Measurements from ENCODE around the gene NSD2.

The NSD2 gene

DNA sequence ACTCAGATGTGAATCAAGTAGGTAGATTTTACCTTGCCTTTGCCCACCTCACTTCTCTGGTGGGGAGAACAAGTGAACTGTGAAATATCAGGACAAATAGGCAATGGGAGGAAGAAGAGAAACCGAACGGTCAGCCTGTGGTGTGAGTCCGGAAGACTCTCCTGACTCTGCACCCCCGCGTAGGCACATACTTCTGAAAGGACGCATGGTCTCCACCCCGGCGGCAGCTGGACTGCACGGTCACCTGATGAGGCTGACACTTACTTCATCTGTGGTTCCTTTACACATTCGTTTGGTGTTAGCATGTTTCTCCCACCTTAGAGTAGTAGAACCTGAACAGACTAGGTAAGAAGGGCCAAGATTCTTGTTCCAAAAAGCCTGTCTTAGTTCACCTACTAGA, 79.2 kb downstream of the NSD2 start:
- no peak for DNase-seq

DNA sequence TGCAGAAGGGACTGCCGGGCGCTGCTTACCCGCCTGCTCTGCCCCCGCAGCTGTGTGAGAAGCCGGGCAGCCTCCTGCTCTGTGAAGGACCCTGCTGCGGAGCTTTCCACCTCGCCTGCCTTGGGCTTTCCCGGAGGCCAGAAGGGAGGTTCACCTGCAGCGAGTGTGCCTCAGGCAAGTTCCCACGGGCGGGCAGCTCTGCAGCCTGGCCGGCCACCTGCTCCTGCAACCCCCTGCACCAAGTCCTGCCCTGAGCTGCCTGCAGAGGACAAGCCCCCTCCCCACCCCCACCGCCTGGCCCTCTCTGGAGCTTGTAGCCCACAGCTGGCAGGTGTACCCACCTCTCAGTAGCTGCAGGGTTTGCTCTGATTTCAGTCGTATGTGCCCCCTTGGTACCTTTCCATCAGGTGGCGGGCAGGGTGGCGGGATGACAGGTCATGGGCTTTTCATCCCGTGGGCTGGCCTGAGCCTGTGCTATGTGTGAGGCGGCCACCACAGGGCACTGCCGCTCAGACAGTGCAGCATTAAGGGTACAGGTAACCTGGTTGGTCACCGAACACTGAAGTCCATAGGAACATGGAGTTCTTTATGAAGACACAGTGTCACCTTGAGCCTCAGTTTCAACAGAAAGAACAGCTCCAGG, 81.0 kb downstream of the NSD2 start:
- no peak for DNase-seq

DNA sequence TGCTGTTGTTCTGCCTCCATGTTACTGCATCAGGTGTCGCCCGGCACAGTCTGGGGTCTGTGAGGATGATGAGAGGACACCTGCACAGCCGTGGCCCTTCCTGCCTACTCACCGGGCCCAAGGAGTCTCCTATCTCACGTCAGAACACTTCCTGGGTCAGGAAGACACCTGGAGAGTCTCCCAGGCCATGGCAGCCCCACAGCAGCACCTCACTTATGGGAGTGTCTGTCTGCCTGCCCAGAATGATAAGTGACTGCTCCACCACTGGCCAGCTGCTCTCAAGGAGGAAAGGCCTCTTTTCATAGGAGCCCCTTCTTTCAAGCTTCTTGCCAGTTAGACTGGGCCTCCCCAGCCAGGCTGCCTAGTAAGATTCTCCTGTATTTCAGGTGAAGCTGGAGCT, 81.5 kb downstream of the NSD2 start:
- no peak for DNase-seq

DNA sequence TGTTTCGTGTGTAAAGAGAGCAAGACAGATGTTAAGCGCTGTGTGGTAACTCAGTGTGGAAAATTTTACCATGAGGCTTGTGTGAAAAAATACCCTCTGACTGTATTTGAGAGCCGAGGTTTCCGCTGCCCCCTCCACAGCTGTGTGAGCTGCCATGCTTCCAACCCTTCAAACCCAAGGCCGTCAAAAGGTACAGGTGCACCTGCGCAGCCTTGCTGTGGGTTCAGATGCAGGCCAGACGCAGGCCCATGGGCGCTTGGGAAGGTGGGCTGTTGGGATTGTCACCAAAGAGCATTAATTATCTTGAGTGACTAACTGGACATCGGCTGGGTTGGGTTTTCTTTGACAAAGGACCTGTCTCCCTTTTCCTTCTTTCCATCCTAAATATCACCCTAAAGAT, 82.1 kb downstream of the NSD2 start:
- DNase-seq = no peak

DNA sequence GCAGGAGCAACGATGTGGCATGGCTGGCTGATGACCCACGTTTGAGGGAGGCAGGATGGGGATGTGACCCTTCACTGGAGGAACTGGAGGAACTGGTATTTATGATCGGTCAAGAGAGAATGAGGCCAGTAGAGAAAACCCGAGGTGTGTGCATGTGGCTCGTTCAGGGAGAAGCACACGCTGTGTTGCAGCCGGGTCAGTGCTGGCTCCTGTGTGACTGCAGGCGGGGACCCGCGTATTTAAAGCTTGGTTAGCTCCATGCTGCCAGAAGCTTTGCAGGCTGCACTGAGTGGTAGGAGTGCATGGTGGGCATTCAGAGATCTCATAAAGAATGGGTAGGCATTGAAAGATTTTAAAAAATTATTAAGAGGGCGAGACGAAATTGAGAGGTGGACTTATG, 85.4 kb downstream of the NSD2 start:
- no peak for DNase-seq

DNA sequence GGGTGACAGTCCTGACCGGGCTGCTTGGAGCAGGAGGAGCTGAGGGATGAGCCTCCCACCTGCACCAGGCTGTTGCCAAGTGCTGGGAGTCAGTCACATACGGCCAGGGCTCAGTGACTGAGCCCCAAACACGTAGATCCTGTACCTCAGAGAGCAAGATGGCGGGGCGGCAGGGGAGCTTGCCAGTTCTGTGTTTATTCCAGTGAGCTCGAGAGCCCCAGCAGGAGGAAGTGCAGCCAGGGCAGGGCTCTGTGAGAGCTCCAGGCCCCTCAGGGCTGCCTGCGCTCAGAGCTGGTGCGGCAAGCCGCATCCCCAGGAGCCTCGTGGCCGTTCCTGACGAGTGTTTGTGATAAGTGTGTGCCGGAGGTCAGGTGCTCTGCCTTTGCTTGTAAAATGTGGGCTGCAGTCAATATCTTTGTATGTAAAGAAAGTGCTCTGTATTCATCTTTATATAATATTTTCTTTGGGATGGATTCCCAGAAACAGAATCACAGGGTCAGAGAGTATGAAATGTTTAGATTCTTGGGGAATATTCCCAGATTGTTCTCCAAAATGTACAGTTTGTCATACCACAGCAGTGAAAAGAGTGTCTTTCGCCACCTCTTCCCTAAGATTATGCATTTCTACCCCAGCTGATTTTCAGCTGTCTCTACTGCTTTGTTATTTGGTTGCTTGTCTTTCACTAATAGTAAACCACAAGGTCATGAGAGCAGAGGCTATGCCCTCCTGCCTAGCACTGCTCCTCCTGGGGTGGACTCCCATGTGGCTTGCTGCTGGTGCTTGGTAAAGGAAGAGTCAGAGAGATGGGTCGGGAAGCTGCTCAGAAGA, 87.3 kb downstream of the NSD2 start:
- no peak for DNase-seq

DNA sequence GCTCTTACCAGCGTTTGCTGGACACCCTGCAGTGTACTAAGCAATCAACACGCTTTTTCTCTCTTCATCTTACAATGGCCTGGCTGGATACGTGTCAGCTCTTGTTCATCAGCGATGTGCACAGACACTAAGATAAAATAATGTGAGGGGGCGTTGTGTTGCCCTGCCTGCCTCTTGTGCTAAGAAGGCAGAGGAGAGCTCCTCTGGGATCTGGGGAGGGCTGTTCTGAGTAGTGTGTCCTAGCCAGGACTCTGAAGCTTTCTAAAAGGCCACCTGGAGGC, 87.9 kb downstream of the NSD2 start:
- no peak for DNase-seq

- DNase-seq = no peak
Observed at GRCh38 chr4:1960170-1960825, 89.1 kb downstream of the NSD2 start.

DNA sequence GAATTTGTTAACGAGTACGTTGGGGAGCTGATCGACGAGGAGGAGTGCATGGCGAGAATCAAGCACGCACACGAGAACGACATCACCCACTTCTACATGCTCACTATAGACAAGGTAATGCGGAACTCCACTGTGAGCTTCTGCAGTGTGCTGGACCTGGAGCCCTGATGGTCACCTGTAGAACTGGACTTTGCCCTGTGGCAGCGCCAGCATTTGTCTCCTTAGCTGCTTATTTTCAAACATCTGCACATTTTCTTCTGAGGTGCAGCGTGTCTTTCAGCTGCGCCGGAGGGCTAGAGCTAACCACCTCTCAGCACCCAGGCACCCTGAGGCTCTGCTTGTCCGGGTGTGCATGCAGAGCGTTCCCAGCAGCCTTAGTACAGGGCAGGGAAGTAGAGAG, 89.8 kb downstream of the NSD2 start:
- DNase-seq = no peak

DNA sequence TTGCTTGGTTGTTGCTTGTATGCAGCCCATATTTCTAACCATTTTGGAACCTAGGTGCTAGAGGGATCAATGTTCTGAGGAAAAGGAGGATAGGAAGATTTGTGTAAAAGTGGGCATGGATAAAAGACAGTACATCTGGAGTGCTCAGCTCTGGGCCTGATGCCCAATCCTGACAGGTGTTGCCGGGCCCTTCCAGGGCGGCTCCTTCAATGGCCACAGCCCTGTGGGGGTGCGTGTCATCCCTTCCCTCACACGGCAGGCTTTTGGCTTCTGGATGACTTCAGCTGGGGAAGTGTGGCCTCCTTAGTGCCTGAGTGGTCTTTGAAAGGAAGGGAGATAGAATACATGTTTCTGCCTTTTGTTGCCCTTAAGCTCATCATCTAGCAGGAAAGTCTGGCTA, 90.4 kb downstream of the NSD2 start:
- no peak for DNase-seq

DNA sequence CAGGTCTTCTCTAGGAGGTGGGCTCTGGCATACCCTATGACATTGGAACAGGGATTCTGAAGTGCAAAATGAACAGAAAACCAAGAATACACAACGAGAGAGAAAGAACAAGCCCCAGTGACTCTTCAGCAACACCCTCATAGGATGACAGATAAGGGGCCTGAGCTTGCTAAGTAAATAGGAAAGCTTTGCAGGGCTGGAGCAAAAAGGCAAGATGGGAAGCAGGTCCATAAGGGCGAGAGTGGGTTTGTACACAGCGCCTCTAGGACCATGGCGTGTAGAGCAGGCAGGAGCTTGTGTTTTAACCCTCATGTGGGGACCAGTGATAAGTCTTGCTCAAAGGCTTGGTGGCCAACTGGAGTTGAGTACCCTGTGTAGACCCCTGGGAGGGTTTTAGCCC, 91.8 kb downstream of the NSD2 start:
- DNase-seq = no peak

GRCh38 chr4:1964443-1964842, 93.2 kb downstream of the NSD2 start:
- DNase-seq = no peak

- DNase-seq = no peak
Observed at GRCh38 chr4:1964971-1965370, 93.8 kb downstream of the NSD2 start.

- no peak for DNase-seq
Observed at GRCh38 chr4:1967512-1968149, 96.4 kb downstream of the NSD2 start.

GRCh38 chr4:1968686-1969295, 97.6 kb downstream of the NSD2 start:
- no peak for DNase-seq

GRCh38 chr4:1969928-1970723, 98.9 kb downstream of the NSD2 start:
- DNase-seq = no peak

GRCh38 chr4:1970926-1971325, 99.7 kb downstream of the NSD2 start:
- DNase-seq = no peak

GRCh38 chr4:1971456-1972200, 100.4 kb downstream of the NSD2 start:
- DNase-seq = no peak

DNA sequence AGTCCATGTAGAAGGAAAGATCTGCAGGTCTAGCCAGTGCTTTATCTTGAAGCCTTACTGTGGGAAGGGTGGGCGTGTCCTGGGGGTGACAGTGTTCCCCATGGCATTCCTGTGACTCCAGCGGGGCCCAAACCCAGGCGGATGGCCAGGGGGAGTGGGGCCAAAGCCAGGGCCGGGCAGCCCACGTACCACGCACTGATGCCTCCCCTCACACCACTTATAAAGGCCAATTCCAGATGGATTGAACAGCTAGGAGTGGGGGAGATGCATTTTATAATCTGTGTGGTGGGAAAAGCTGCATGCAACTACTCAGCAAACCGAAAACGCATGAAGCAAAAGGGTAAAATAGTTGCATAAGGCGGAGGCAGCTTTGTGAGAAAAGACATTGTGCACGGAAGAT, 101.2 kb downstream of the NSD2 start:
- no peak for DNase-seq

DNA sequence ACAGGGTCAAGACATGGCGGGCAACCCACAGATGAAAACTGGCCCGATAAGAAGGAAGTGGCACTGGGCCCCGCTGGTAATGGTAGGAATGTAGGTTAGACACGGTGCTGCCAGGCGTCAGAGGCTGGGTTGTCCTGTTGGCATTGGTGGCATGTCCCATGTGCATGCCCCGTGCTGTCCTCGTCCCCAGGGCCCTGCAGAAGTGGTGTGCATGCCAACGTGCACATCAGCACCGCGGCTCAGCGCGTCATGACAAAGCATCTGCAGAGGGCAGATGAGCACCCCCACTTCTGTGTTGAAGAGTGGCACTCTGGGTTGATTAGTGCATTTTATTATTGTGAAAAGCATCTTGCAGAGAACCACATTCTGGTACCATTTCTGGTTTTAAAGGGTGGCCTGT, 102.0 kb downstream of the NSD2 start:
- no peak for DNase-seq

DNA sequence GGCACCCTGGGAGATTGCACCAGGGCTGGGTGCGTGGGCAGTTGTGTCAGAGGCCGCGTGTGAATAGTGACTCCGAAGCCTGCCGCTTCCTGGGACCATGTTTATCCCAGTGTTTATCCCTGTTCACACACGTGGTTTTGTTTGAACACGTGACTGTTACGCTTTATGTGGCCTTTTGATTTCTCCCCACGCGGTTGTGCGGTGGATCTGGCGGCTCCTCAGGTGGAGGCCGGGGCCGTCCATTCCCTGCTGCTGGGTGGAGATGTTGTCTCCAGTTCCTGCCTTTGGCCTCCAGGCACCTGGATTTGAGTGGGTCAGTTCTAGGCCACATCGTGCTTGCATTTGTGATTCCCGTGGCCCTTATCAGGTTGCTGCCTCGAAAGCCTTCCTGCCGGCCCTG, 102.5 kb downstream of the NSD2 start:
- no peak for DNase-seq

- no peak for DNase-seq
Observed at GRCh38 chr4:1974840-1975239, 103.6 kb downstream of the NSD2 start.
